Neural crest cell (in vitro differentiated cells): ENCODE results near the gene LRRC39. TPM values are rescaled to one million over a fixed set of nuclear protein-coding genes. Genes with fewer than 3 reads are reported as not detected.

Experiments used
- DNase-seq: peaks from one replicate; pipeline ENCODE4 v3.0.0; 2021; ENCODE audit warnings: low read depth, mixed read lengths, low spot score
- H3K27ac Mint-ChIP-seq: one replicate; pipeline ENCODE4 v1.8.0; 2021; ENCODE audit warnings: mild to moderate bottlenecking, mixed read lengths; ENCODE audit not compliant: unreplicated experiment
- H3K27me3 Mint-ChIP-seq: 2 replicates; pipeline ENCODE4 v1.8.0; 2021; ENCODE audit warnings: low read depth, mild to moderate bottlenecking, mixed read lengths
- H3K36me3 Mint-ChIP-seq: 2 replicates; pipeline ENCODE4 v1.8.0; 2021; ENCODE audit warnings: low read depth, mild to moderate bottlenecking, mixed read lengths
- H3K4me1 Mint-ChIP-seq: 2 replicates; pipeline ENCODE4 v1.8.0; 2021; ENCODE audit warnings: mixed read lengths
- H3K4me3 Mint-ChIP-seq: one replicate; pipeline ENCODE4 v1.8.0; 2021; ENCODE audit warnings: mild to moderate bottlenecking, mixed read lengths
- H3K9me3 Mint-ChIP-seq: 2 replicates; pipeline ENCODE4 v1.8.0; 2021; ENCODE audit warnings: mixed read lengths
- total RNA-seq: library from RNA; stranded (reverse); gene quantifications from 2 replicates; pipeline ENCODE4 v1.2.1, GENCODE V29; 2021
- TF ChIP-seq, protein P1 (sequence below): fragments of 200-600 bp; sonication (generic); conservative IDR thresholded peaks from 2 replicates; pipeline ENCODE4 v1.5.0; 2021; ENCODE audit warnings: antibody characterized with exemption, mild to moderate bottlenecking

The LRRC39 gene
- total RNA-seq, 1 donor from 2014 or later: 1.3 TPM

DNA sequence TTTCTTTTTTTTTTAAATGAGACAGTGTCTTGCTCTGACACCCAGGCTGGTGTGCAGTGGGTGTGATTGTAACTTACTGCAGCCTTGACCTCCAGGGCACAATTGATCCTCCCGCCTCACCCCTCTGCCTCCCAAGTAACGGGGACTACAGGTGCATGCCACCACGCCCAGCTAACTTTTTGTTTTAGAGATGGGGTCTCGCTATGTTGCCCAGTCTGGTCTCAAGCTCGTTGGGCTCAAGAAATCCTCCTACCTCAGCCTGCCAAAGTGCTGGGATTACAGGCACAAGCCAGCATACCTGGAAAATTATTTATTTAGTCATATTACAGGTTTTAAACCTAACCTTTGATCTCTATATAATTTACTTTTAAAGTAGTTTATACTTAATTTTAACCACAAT is 13.4 kb downstream of the LRRC39 start:
- no peak for DNase-seq
- peaks cover 5% of the 10 kb centered on the region for H3K4me1 Mint-ChIP-seq
- H3K4me3 Mint-ChIP-seq: no peak overlapping the region
- H3K27me3 Mint-ChIP-seq: no peaks in the 10 kb centered on the region
- TF ChIP-seq, protein P1, sequence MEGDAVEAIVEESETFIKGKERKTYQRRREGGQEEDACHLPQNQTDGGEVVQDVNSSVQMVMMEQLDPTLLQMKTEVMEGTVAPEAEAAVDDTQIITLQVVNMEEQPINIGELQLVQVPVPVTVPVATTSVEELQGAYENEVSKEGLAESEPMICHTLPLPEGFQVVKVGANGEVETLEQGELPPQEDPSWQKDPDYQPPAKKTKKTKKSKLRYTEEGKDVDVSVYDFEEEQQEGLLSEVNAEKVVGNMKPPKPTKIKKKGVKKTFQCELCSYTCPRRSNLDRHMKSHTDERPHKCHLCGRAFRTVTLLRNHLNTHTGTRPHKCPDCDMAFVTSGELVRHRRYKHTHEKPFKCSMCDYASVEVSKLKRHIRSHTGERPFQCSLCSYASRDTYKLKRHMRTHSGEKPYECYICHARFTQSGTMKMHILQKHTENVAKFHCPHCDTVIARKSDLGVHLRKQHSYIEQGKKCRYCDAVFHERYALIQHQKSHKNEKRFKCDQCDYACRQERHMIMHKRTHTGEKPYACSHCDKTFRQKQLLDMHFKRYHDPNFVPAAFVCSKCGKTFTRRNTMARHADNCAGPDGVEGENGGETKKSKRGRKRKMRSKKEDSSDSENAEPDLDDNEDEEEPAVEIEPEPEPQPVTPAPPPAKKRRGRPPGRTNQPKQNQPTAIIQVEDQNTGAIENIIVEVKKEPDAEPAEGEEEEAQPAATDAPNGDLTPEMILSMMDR: no peak
- no peaks in the 10 kb centered on the region for H3K9me3 Mint-ChIP-seq
- no peaks in the 10 kb centered on the region for H3K36me3 Mint-ChIP-seq
- H3K27ac Mint-ChIP-seq: no peak overlapping the region

DNA sequence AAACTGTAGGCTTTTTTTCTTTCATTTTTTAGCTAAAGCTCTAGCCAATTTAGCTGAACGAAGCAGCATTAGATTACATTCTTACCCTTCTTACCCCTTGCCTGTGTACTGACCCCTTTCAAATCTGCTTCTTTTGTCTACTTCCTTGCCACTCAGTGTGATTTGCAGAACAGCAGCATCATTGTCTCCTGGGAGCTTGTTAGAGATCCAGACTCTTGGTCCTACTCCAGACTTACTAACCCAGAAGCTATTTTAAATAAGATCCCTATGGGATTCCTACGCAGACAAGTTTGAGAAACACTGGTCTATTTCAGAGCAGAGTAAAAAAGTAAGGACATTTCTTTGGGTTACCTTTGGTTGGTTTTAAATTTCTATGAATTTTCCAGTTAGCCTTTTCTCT is 13.8 kb downstream of the LRRC39 start:
- DNase-seq: no peak
- H3K36me3 Mint-ChIP-seq: no peaks in the 10 kb centered on the region
- peak overlapping the region; percentile 69 for H3K27ac Mint-ChIP-seq
- no peaks in the 10 kb centered on the region for H3K27me3 Mint-ChIP-seq
- no peak overlapping the region for H3K4me3 Mint-ChIP-seq
- TF ChIP-seq, protein P1: no peak
- peaks cover 5% of the 10 kb centered on the region for H3K4me1 Mint-ChIP-seq
- no peaks in the 10 kb centered on the region for H3K9me3 Mint-ChIP-seq

DNA sequence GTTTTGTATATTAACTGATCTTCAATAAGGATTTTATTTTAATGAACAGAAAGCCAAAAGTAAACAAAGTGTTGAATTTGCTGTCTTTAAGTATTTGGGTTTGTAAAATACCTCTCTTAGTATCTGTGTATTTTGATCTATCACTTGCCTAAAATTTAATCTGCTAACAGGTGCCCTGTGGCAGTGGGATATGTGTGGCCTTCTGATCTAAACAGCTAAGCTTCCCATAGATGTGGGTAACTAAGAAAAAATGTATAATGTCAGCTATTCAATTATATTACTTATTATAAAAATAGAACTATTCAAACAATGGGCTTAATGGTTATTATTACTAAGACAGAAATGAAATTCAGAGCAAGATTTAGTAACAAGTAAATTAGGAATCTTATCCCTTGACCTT is 15.2 kb downstream of the LRRC39 start:
- no peak for DNase-seq
- Mint-ChIP-seq H3K4me1 (peaks cover 5% of the 10 kb centered on the region), H3K9me3 (no peaks in the 10 kb centered on the region), H3K27ac (no peak overlapping the region), H3K27me3 (no peaks in the 10 kb centered on the region), H3K36me3 (peaks cover 3% of the 10 kb centered on the region), H3K4me3 (no peak overlapping the region)
- TF ChIP-seq, protein P1: no peak

DNA sequence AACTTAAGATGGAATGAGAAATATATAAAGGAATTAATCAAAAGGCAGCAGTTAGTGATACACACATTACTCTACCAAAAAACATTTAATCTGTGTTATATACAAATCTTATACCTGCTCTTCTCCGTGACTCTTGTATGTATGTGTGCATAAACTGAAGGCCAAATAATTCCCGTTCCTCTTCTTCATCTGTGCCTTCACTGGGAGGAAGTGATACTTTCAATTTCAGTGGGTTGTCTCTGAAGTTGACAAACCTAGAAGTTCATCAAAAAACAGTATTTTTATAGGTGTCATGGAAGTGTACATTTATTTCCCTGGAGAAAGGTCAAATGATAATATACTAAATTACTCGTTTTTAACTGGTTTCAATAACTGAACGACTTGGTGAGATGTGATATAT is 25.8 kb downstream of the LRRC39 start:
- TF ChIP-seq, protein P1: no peak
- no peaks in the 10 kb centered on the region for H3K27me3 Mint-ChIP-seq
- H3K4me1 Mint-ChIP-seq: no peaks in the 10 kb centered on the region
- no peak overlapping the region for H3K27ac Mint-ChIP-seq
- H3K4me3 Mint-ChIP-seq: no peak overlapping the region
- peaks cover 9% of the 10 kb centered on the region for H3K36me3 Mint-ChIP-seq
- DNase-seq: no peak
- H3K9me3 Mint-ChIP-seq: no peaks in the 10 kb centered on the region

DNA sequence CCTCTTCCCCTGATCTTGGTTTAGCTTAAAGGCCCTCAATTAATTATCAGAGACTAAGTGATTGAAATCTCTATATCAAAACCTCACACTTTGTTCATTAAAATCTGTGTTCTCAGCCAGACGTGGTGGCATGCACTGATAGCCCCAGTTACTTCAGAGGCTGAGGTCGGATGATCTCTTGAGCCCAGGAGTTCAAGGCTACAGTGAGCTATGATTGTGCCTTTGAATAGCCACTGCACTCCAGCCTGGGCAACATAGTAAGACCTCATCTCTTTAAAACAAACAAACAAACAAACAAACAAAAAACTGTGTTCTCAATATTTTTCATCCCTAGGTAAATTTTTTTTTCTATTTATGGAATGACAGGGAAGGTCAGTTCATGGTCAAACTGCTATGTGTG is 26.4 kb downstream of the LRRC39 start:
- Mint-ChIP-seq H3K27me3 (no peaks in the 10 kb centered on the region), H3K9me3 (no peaks in the 10 kb centered on the region), H3K27ac (no peak overlapping the region), H3K4me3 (no peak overlapping the region), H3K4me1 (no peaks in the 10 kb centered on the region), H3K36me3 (peaks cover 11% of the 10 kb centered on the region)
- no peak for DNase-seq
- TF ChIP-seq, protein P1: no peak

DNA sequence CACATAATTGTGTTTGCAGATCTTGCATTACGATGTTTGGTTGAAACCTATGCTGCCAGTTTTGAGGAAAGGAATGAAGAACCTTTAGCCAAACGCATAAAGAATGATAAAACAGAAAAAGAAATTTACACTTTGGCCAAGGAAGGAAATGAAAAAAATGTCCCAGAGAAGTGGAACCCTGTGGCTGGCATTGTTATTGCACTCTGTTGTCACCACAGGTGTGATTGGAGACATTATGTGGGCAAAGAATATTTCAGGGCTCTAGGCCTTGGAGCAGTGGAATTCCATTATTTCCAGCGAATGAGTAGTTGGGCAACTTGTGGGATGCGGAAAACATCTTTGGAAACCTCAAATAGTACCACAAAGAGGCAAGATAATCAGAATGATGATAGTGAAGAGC is 30.2 kb downstream of the LRRC39 start:
- no peaks in the 10 kb centered on the region for H3K4me1 Mint-ChIP-seq
- peaks cover 18% of the 10 kb centered on the region for H3K36me3 Mint-ChIP-seq
- no peaks in the 10 kb centered on the region for H3K9me3 Mint-ChIP-seq
- TF ChIP-seq, protein P1: peak; percentile 20
- H3K4me3 Mint-ChIP-seq: no peak overlapping the region
- H3K27me3 Mint-ChIP-seq: no peaks in the 10 kb centered on the region
- H3K27ac Mint-ChIP-seq: no peak overlapping the region
- no peak for DNase-seq
